ENCODE data around the gene THUMPD3.

GRCh38 chr3:9316881-9317361 is 45.9 kb upstream of the THUMPD3 start:
- no peak for TF ChIP-seq CTCF (IDR thresholded peaks at IDR 0.05)
- no peak for TF ChIP-seq POLR2A (IDR thresholded peaks at IDR 0.05)
